Fibroblast of the aortic adventitia (primary cell): ENCODE measurements around the gene TNNI3K. TPM values are rescaled to one million over a fixed set of nuclear protein-coding genes. Genes with fewer than 3 reads are reported as not detected.

Source experiments
- DNase-seq: peaks from one replicate; pipeline ENCODE4 v3.0.0-alpha.2; 2010; ENCODE audit warnings: low read depth
- H3K4me3 ChIP-seq: 2 replicates; pipeline ENCODE4 v1.5.1; 2011; ENCODE audit warnings: low read depth, mild to moderate bottlenecking, control low read depth, low read length, moderate library complexity
- total RNA-seq: library from RNA; depleted of rRNA; stranded (reverse); fragments of >200 nt; gene quantifications from 2 replicates; pipeline ENCODE4 v1.2.3, GENCODE V29; 2012; ENCODE audit warnings: low replicate concordance
- TF ChIP-seq, protein P1 (sequence below): IDR thresholded peaks from 2 replicates; pipeline ENCODE4 v1.5.1; 2011; ENCODE audit warnings: mild to moderate bottlenecking, low read length, control low read depth, inconsistent platforms; ENCODE audit not compliant: insufficient read depth

Gene TNNI3K
- total RNA-seq, 1 donor = not detected

DNA sequence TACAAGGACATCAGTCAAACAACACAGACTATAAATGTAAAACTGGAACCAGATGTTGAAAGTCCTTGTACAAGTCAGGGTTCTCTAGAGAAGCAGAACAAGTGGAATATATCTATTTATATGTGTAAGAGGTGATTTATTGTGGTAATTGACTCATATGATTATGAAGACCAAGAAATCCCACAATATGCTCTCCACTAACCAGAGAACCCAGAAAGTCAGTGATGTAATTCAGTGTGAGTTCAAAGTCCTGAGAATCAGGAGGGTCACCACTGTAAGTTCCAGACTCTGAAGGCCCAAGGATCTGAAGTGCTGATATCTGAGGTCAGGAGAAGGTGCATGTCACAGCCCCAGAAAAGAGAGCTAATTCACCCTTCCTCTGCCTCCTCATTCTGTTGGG is 220.2 kb downstream of the TNNI3K start:
- TF ChIP-seq, protein P1, sequence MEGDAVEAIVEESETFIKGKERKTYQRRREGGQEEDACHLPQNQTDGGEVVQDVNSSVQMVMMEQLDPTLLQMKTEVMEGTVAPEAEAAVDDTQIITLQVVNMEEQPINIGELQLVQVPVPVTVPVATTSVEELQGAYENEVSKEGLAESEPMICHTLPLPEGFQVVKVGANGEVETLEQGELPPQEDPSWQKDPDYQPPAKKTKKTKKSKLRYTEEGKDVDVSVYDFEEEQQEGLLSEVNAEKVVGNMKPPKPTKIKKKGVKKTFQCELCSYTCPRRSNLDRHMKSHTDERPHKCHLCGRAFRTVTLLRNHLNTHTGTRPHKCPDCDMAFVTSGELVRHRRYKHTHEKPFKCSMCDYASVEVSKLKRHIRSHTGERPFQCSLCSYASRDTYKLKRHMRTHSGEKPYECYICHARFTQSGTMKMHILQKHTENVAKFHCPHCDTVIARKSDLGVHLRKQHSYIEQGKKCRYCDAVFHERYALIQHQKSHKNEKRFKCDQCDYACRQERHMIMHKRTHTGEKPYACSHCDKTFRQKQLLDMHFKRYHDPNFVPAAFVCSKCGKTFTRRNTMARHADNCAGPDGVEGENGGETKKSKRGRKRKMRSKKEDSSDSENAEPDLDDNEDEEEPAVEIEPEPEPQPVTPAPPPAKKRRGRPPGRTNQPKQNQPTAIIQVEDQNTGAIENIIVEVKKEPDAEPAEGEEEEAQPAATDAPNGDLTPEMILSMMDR = no peak
- no peak for DNase-seq
- no peak overlapping the region for H3K4me3 ChIP-seq

DNA sequence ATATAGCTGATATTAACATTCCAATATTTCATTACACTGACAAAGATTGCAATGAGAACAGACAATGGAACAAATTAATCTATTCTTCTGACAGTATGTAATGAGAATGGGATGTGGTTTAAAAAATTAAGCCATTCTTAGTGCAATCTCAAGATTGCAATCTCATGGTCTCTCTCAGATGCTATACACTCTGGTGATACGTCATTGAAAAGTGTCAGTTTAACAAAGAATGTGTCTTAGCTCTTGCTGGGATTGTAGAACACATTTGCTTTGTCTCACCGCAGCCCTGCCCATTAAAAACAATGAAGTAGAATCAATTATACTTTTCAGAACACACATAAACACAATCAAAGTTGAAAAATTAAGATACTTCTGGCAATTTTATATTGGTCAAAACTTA is 222.1 kb downstream of the TNNI3K start:
- TF ChIP-seq, protein P1 = no peak
- DNase-seq = no peak
- no peak overlapping the region for H3K4me3 ChIP-seq

DNA sequence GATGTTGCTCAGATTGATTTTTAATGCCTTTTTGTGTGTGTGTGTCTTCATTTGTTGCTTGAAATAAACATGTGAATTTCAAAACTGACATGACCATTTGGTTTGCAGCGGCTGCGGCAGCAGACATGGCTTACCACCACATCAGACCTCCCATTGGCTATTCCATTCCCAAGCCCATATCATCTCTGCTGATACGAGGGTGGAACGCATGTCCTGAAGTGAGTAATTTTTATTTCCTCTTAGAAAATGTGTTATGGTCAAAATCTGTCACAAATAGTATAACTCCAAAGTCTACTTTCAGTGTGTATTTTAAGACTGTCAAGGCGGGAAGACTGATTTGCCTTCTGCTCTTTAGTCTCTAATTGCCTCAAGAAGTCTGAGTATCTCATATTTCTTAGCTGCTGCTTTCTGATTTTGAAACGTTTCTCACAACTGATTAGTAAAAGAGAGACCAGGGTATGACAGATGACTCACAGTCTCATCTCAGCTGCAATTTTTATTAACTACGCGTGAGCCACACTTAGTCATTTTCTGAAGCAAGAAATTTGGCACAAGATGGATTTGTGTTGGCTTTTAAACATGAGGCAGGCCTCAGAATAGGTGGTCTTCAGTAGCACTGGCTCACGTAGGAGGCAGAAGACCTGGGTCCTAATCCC is 228.3 kb downstream of the TNNI3K start:
- DNase-seq = no peak
- no peak overlapping the region for H3K4me3 ChIP-seq
- TF ChIP-seq, protein P1 = no peak

- DNase-seq = no peak
- TF ChIP-seq, protein P1 = no peak
- no peak overlapping the region for H3K4me3 ChIP-seq
Measured at GRCh38 chr1:74464037-74464436, 228.8 kb downstream of the TNNI3K start.

DNA sequence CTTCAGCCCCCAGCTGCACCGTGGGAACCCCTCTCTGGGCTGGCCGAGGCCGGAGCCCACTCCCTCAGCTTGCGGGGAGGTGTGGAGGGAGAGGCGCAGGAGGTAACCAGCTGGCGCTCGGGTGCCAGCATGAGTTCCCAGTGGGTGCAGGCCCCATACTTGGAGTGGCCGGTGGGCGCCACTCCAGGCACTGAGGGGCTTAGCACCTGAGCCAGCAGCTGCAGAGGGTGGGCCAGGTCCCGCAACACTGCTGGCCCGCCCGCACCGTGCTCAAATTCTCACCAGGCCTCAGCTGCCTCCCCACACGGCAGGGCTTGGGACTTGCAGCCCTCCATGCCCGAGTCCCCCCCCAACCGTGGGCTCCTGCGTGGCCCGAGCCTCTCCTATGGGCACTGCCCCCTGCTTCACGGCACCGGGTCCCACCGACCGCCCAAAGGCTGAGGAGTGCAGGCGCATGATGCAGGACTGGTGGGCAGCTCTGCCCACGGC is 230.1 kb downstream of the TNNI3K start:
- no peak overlapping the region for H3K4me3 ChIP-seq
- no peak for DNase-seq
- TF ChIP-seq, protein P1 = no peak

DNA sequence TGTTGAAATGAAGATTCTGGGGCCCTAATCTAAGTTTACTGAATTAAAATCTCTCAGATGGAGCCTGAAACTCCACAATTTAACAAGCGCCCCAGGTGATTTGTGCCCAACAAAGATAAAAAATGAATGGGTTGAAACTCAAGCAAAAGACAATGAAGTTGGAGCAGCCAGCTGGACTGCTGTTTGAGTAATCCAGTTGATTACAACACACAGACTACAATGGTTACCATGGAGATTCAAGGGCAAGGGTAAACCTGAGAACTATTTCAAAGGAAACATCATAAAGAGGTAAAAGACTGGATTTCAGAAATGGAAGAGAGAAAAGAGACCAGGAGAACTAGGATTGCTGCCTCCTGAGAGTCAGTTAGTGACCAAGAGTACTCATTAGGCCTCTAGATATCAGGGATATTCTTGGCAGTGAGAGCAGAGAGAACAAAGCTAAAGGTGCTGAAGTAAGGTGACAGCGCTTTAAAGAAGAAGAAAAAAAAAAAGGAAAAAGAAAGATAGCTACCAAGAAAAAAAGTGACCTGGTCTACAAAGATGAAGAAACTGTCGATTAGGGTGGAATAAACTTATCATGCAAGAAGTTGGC is 232.7 kb downstream of the TNNI3K start:
- DNase-seq = no peak
- TF ChIP-seq, protein P1 = no peak
- H3K4me3 ChIP-seq = no peak overlapping the region
